Left renal cortex interstitium (tissue), 4 donors: ENCODE measurements around the gene IFITM2. TPM values are rescaled to one million over a fixed set of nuclear protein-coding genes. Genes with fewer than 3 reads are reported as not detected.
"Not testable (repeated sequence)": the region's sequence is repeated elsewhere in the genome, so short reads cannot be mapped to it uniquely, and the experiment has no call there.

Experiments used
- DNase-seq, 4 donors: peaks; one replicate each; pipeline ENCODE4 v3.0.0-alpha.2; 2013; ENCODE audit warnings: low read depth in 4 of 4, low spot score in 2 of 4, missing footprints in 1 of 4
- polyA plus RNA-seq, 4 donors: library from polyadenylated mRNA; unstranded; fragments of 120-200 nt; gene quantifications; one replicate each; pipeline ENCODE4 v1.2.1, GENCODE V29; 2013; ENCODE audit not compliant: insufficient read length in 4 of 4

Gene IFITM2
- polyA plus RNA-seq: 100 to 1,000 TPM; 162 to 301 (median 211) TPM

DNA sequence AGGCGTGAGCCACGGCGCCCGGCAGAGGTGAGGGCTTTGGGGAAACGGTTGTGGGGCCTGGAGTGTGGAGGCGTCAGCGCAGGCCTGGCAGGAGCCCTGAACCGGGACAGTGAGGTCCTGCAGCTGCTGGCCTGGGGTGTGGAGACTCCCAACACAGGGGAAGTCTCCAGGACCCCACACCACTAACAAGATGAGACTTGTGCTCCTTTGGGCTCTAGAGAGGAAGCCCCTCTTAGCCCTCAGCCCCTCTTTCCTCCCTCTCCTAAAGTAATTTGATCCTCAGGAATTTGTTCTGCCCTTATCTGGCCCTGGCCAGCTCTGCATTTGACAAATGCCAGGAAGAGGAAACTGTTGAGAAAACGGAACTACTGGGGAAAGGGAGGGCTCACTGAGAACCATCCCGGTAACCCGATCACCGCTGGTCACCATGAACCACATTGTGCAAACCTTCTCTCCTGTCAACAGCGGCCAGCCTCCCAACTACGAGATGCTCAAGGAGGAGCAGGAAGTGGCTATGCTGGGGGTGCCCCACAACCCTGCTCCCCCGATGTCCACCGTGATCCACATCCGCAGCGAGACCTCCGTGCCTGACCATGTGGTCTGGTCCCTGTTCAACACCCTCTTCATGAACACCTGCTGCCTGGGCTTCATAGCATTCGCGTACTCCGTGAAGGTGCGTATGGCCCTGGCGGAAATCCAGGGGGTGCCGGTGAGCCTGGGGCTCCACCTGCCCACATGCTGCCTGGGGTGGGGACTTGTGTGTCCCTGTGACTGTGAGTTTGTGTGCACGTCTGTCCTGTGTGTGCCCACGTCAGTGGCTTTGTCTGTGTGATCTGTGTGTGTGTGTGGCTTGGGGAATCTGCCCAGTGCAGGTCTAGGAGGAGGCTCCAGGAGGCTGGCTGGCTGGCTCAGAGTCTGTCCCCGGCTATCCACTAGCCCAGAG, at the start of gene IFITM2:
Gene IFITM2 (plus strand): TSS at position 51 of the 943 bp plus-strand sequence. CDS start 377 bp downstream, at position 428.
- peak in 3 of 4 donors; percentile 65 to 85 (median 72) for DNase-seq

DNA sequence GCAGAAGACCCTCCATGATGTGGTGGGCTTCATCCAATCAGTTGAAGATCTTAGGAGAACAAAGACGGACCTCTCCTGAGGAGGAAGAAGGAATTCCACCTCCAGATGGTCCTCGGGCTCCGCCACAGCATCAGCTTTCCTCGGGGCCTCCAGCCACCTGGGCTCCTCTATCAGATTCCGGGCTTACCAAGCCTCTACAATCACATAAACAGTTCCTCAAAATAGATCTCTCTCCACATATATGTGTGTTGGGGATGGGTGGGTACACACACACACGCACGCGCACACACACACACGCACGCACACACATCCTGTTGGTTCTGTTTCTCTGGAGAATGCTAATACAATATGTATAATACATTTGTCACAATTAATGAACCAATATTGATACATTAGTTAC, 48.2 kb upstream of the IFITM2 start:
- DNase-seq: no peak

DNA sequence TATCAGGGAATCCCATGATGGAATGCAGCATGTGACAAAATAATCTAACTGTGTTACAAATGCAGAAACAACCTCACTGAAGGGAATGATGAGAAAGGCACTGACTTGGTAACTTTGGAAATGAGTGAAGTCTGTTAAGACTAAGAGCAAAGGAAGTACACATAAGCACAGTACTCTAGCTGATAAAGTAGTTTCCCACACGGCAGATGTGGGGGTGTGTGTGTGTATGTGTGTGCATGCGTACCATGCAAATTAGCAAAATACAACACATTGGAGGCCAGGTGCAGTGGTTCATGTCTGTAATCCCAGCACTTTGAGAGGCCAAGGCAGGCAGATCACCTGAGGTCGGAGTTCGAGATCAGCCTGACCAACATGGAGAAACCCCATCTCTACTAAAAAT, 46.0 kb upstream of the IFITM2 start:
- DNase-seq: no peak

DNA sequence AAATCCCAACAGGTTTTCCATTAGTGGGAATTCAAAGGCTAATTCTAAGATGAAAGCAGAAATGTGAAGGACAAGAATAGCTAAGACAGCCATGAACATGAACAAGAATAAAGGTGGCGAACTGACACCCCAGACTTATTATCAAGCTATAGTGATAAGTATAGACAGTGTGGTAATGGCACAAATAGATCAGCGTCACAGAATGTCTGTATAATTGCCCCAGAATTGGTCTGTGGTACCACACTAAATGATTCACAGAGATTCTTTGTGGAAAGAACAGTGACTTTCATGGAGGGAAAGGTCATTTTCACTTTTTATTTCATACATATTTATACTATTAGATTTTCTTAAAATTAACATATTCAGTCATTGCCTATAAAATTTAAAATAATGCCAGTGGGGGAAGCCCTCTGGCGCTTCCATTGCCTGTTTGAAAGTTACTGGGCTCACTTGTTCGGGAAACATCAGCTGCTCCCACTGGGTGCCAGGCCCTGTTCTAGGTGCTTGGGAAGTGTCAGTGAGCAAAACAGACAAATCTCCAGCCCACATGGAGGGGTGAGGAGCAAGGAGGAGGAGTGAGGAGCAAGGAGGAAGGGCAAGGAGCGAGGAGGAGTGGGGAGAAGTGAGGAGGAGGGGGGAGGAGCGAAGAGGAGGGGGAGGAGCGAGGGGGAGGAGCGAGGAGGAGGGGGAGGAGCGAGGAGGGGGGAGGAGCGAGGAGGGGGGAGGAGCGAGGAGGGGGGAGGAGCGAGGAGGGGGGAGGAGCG, 40.8 kb upstream of the IFITM2 start:
- no peak for DNase-seq

DNA sequence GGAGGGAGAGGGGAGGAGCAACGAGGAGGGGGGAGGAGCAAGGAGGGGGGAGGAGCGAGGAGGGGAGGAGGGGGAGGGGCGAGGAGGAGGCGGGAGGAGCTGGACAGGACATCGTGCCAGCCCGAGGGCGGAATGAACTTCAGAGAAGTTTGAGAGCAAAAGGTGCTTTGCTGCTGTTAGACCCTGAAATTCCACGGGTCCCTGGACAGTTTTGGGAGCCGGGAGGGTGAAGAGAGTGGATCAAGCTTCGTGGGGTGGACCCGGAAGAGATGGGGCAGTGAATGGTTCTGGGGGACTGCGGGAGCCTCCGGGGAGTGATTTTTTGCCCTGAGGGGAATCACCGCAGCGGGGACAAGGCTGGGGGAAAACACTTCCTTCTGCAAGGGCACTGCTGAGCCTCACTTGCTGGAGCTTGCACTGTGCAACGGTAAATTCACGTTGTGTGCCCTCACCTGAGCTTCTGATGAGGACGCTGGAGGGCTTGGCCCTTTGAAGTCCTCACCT, 40.1 kb upstream of the IFITM2 start:
- no peak for DNase-seq

DNA sequence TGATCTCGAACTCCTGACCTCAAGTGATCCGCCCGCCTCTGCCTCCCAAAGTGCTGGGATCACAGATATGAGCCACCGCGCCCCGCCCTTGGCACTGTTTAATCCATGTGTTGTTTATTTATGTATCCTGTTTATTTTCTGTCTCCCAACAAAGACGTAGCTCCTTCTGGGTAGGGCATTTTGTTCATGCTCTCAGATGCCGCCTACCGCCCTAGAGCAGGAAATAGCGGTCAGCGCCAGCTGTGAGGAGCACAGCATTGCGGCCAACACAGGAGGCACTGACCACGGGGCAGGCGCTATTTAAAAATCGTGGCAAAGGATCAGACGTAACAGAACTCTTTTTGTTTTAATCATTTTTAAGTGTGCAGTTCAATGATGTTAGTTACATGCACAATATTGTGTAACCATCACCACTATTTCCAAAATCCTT, 38.9 kb upstream of the IFITM2 start:
- DNase-seq: not testable (repeated sequence)

DNA sequence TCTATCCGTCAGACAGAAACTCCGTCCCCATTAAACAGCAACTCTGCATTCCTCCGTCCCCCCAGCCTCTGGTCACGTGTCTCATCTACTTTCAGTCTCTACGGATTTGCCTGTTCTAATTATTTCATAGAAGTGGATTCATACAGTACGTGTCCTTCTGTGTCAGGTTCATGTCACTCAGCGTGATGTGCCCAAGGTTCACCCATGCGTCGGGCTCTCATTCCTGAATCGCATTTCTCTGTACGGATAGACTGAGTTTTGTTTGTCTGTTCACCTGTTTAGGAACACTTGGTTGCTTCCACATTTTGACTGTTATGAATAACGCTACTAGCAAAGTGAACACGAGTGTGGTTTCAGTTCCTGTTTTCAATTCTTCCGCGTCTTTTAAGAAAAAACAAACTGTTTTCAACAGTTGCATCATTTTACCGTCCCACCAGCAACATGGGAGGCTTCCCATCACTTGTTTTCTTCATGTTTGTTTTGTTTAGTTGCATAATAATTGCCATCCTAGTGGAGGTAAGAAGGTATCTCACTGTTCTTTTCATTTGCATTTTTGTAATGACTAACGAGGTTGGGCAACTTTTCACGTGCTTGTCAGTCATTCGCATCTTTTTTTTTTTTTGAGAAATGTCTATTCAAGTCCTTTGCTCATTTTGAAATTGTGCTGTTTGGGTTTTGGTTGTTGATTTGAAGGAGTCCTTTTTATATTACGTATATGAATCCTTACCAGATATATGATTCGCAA, 38.3 kb upstream of the IFITM2 start:
- DNase-seq: no peak

DNA sequence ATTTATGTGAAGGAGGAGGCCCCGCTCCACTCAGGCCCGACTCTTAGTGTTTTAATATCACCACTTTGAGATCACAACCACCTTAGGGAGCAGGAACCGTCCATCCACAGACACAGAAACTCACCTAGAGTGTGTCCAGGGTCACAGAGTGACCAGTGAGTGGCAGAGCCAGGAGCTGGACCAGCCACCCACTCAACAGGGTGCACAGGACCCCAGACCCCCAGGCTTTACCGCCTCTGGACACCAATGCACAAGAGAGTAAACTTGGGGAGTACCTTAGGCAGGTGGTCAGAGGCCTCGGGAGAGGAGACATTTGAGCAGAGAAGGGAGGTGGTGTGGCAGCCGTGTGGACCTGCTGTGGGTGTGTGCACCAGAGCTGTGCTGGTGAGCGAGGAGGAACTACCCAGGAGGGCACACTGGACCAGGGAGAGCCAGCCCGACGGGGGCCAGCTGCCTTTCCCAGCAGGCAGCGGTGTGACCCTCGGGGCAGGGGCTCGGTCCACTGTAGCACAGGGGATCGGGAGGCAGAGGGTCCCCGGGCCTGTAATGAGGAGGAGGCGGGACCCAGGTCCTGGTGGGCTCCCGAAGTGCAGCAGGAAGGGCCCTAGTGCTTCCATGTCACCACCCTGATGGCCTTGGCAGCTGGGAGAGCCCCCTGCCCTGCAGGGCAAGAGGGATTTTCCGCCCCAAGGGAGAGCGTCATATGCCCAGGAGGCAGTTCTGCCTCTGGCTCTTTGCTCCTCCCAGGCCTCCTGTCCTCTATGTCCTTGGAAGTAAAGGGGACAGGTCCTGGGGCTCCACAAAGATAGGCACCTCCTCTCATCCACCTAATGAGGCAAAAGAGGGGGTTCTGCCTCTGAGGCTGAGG, 36.9 kb upstream of the IFITM2 start:
- DNase-seq: no peak

DNA sequence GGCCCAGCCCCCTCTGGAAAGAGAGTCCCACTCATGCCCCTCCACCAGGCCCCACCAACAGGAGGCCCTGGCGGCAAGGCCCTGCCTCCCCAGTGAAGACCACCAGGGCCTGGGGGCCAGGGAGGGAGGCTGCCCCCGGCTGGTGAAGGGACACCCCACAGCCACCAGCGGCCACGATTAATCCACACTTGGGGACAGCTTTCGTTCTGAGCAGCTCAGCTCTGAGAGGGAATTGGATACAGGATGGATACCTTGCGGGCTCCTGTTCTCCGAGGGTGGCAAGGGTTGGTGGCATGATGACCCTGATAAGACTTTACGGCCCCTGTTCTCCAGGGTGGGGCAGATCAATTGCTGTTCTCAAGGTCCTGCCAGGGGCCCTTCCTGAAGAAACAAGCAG, 36.3 kb upstream of the IFITM2 start:
- DNase-seq: no peak

DNA sequence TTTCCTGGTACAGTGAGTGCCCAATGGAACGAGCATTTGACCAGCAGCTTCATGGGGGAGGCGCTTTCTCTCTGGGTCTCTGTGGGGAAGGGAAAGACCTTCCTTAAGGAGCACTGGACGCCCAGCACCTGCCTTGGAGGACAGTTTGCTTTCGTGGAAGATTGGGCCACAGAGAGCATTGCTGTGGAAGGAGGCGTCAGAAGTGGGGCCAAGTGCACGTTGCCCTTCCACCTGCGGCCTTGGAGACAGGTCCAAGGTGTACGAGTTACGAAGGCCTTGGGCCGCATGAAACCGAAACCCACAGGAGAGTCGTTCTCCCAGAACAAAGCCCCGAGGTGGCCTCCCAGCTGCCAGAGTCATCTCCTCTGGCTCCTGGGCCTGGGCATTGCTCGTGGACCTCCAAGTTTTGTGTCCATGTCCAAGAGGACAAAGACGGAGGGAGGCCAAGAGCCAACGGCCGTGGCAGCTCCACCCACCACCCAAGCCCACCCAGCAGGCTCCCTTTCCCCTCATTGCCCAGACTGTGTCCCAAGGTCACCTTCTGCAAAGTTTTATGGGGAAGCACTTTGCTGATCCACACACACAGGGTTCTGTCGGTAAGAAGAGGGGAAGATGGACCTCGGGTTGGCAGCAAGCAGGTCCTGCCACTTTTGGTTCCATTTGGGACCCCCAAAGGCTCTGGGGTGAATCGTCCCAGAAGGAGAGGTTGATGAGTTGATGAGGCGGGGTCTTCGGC, 35.3 kb upstream of the IFITM2 start:
- no peak for DNase-seq

DNA sequence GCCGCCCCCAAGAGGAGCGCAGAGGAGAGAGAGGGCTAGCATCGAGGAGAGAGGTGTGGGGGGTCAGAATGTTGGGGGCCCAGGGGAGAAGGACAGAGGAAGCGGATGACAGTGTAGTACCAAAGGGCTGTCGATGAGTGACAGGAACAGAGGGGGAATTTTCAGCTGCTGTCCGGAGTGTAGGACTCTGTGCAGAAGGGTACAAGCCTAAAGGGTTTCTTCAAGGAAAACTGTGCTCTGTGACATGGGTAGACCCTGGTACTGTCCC, 34.8 kb upstream of the IFITM2 start:
- no peak for DNase-seq

DNA sequence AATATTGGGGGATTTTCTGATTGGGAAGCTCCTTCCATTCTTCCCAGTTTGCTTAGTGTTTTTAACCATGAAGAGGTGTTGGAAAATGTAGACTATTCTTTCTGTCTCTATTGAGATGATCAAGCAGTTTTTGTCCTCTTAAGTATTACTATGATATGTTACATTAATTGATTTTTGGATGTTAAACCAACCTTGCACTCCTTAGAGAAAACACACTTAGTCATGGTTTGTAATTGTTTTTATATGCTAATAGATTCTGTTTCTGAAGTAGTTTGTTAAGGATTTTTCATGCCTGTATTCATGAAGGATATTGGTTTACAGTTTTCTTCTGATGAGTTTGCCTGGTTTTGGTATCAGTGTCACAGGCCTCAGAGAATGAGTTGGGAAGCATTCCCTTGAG, 31.4 kb upstream of the IFITM2 start:
- DNase-seq: no peak

DNA sequence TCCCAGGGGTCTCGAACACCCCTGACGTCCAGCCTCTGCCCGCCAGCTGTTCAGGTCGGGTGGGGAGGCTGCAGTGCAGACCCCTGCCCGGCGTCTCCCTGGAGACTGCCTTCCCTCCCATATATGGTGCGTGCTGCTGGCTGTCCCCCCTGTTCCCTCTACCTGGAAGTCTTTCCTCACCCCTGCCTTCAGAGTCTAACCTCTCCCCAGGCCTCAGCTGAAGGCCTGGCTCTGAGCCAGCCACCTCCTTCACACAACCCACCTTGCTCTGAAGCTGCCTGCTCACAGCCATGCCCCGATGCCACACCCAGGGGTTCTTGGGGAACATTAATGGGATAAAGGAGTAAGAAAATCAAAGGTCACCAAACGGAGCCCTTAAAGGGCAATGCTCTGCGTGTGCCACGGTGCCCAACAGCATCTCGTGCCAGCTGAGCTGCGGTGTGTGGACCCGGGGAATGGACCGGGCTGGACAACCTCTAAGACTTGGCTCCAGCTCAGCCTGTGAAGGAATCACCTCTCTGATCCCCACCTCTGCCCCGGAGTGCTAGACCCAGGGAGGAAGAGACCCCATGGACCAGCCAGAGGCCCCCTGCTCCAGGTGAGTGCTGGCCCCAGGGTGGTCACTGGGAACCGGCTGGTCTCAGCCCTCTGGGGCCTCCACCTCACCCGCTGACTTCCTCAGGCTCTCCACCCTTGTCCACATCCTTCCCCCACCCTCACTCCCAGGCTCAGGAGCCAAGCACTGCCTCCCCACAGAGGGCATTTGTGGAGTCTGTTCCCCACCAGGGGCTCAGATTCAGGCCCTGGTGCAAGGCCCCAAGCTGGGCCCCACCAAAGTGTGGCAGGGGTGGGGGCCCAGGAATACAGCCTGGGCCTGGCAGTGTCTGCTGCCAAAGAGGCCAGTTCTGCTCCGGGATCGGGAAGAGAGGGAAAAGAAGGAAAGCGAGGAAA, 29.3 kb upstream of the IFITM2 start, which contains the start of gene NLRP6:
Gene NLRP6 (plus strand): TSS at position 407 of the 951 bp plus-strand sequence. CDS start 163 bp downstream, at position 570.
- DNase-seq: no peak

DNA sequence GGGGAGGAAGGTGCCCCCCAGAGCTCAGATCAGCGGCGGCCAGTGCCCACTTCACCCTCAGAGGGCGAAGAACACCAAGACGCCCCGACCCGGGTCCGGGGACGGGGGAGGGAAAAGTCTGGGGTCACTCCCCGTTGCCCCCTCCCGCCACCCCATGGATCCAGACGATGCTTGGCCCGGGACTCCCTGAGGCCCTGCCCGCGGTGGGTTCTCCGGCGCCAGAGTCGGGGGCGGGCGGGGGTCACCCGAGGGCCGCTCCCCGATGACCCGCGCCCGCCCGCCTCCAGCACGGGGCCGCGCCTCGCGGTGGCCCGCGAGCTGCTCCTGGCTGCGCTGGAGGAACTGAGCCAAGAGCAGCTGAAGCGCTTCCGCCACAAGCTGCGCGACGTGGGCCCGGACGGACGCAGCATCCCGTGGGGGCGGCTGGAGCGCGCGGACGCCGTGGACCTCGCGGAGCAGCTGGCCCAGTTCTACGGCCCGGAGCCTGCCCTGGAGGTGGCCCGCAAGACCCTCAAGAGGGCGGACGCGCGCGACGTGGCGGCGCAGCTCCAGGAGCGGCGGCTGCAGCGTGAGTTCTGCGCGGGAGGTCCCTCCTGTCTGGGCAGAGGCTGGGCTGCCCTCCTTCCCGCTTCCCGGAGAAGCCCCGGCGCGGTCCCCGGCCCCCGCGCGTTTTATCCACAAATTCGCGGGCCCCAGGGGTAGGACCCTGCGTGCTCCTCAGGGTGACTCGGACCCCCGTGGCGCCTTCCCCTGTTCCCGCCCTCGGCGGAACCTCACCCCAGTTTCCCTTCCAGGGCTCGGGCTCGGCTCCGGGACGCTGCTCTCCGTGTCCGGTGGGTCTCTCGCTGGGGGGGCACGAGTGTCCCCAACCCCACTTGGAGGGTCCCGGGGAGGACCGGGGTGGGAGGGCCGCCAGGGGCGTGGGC, 28.3 kb upstream of the IFITM2 start:
- no peak for DNase-seq

DNA sequence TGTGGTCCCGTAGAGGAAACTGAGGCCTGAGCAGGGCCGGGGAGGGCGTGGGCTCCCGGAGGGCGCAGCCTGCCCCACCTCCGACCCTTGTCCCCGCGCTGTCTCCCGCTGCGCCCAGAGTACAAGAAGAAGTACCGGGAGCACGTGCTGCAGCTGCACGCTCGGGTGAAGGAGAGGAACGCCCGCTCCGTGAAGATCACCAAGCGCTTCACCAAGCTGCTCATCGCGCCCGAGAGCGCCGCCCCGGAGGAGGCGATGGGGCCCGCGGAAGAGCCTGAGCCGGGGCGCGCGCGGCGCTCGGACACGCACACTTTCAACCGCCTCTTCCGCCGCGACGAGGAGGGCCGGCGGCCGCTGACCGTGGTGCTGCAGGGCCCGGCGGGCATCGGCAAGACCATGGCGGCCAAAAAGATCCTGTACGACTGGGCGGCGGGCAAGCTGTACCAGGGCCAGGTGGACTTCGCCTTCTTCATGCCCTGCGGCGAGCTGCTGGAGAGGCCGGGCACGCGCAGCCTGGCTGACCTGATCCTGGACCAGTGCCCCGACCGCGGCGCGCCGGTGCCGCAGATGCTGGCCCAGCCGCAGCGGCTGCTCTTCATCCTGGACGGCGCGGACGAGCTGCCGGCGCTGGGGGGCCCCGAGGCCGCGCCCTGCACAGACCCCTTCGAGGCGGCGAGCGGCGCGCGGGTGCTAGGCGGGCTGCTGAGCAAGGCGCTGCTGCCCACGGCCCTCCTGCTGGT, 27.5 kb upstream of the IFITM2 start:
- no peak for DNase-seq
